Superior temporal gyrus (tissue), 1 donor: Measurements from ENCODE around the gene FOXQ1.
"Not testable (repeated sequence)": the region's sequence is repeated elsewhere in the genome, so short reads cannot be mapped to it uniquely, and the experiment has no call there.

Experiments
- DNase-seq: peaks from one replicate; pipeline ENCODE4 v3.0.0-alpha.2; 2016; ENCODE audit errors: extremely low spot score

Gene FOXQ1

GRCh38 chr6:1322156-1322555 is 10.3 kb downstream of the FOXQ1 start:
- DNase-seq: no peak

- no peak for DNase-seq
Measured at GRCh38 chr6:1322696-1323219, 10.9 kb downstream of the FOXQ1 start.

- no peak for DNase-seq
Measured at GRCh38 chr6:1324936-1325335, 13.0 kb downstream of the FOXQ1 start.

- DNase-seq: no peak
Measured at GRCh38 chr6:1325461-1326309, 13.8 kb downstream of the FOXQ1 start.

GRCh38 chr6:1326535-1327121 is 14.7 kb downstream of the FOXQ1 start:
- DNase-seq: no peak

- DNase-seq: no peak
Measured at GRCh38 chr6:1327630-1328029, 15.7 kb downstream of the FOXQ1 start.

- DNase-seq: no peak
Measured at GRCh38 chr6:1328129-1328800, 16.4 kb downstream of the FOXQ1 start.

- no peak for DNase-seq
Measured at GRCh38 chr6:1329708-1330107, 17.8 kb downstream of the FOXQ1 start.

GRCh38 chr6:1334684-1335083 is 22.8 kb downstream of the FOXQ1 start:
- no peak for DNase-seq

- DNase-seq: no peak
Measured at GRCh38 chr6:1335367-1336037, 23.6 kb downstream of the FOXQ1 start.

- no peak for DNase-seq
Measured at GRCh38 chr6:1336246-1336843, 24.4 kb downstream of the FOXQ1 start.

- no peak for DNase-seq
Measured at GRCh38 chr6:1337791-1338190, 25.9 kb downstream of the FOXQ1 start.

- no peak for DNase-seq
Measured at GRCh38 chr6:1346101-1346500, 34.2 kb downstream of the FOXQ1 start.

- no peak for DNase-seq
Measured at GRCh38 chr6:1346558-1347091, 34.7 kb downstream of the FOXQ1 start.

GRCh38 chr6:1347161-1347560 is 35.3 kb downstream of the FOXQ1 start:
- DNase-seq: no peak

GRCh38 chr6:1348675-1349074 is 36.8 kb downstream of the FOXQ1 start:
- DNase-seq: no peak

GRCh38 chr6:1349655-1350054 is 37.8 kb downstream of the FOXQ1 start:
- DNase-seq: no peak

- DNase-seq: no peak
Measured at GRCh38 chr6:1351381-1352008, 39.6 kb downstream of the FOXQ1 start.

- DNase-seq: not testable (repeated sequence)
Measured at GRCh38 chr6:1355068-1355467, 43.2 kb downstream of the FOXQ1 start.

- DNase-seq: not testable (repeated sequence)
Measured at GRCh38 chr6:1361717-1362116, 49.8 kb downstream of the FOXQ1 start.

- no peak for DNase-seq
Measured at GRCh38 chr6:1362643-1363042, 50.7 kb downstream of the FOXQ1 start.
